ENCODE results near the gene TRA2B.

TRA2B gene

GRCh38 chr3:185867650-185868049 lies 70.2 kb downstream of the TRA2B start:
- DNase-seq (ENCODE audit: low read depth, low spot score) = no peak

- no peak for DNase-seq (ENCODE audit: low read depth, low spot score)
Observed at GRCh38 chr3:185866995-185867394, 70.8 kb downstream of the TRA2B start.

GRCh38 chr3:185866555-185866954 lies 71.3 kb downstream of the TRA2B start:
- DNase-seq (ENCODE audit: low read depth, low spot score) = no peak
